Right atrium auricular region (tissue), 2 donors: ENCODE results near the gene C15orf61. TPM values are rescaled to one million over a fixed set of nuclear protein-coding genes. Genes with fewer than 3 reads are reported as not detected.

Source experiments
- DNase-seq: peaks from one replicate; pipeline ENCODE4 v3.0.0-alpha.2; 2019; ENCODE audit warnings: low spot score
- H3K27ac ChIP-seq, 2 donors: fragments of 200-600 bp; sonication (generic); 1 replicate in 1 of 2; 2 replicates in 1 of 2; pipeline ENCODE4 v1.5.1; 2016 to 2019
- H3K27me3 ChIP-seq, 2 donors: fragments of 200-600 bp; sonication (generic); one replicate each; pipeline versions ENCODE4 v1.5.1 to v1.6.0; 2017 to 2019
- H3K36me3 ChIP-seq: fragments of 200-600 bp; sonication (generic); one replicate; pipeline ENCODE4 v1.5.1; 2016
- H3K4me1 ChIP-seq, 2 donors: fragments of 200-600 bp; sonication (generic); one replicate each; pipeline versions ENCODE4 v1.5.1 to v1.6.0; 2017 to 2019
- H3K4me3 ChIP-seq, 2 donors: fragments of 200-600 bp; sonication (generic); 1 replicate in 1 of 2; 2 replicates in 1 of 2; pipeline ENCODE4 v1.5.1; 2017 to 2019; ENCODE audit warnings: mild to moderate bottlenecking in 1 of 2, moderate library complexity in 1 of 2
- H3K9me3 ChIP-seq, 2 donors: fragments of 200-600 bp; sonication (generic); one replicate each; pipeline ENCODE4 v1.5.1; 2019
- CTCF ChIP-seq, 2 donors: fragments of 200-600 bp; sonication (generic); IDR thresholded peaks; one replicate each; pipeline ENCODE4 v1.5.1; 2019; ENCODE audit warnings: antibody characterized with exemption in 2 of 2
- total RNA-seq, 2 donors: library from RNA; depleted of rRNA; stranded (reverse); fragments of >200 nt; gene quantifications; one replicate each; pipeline ENCODE4 v1.1.0, GENCODE V29; 2016

Gene C15orf61
- total RNA-seq, 2 donors from 2014 or later: 6.2 to 7.0 TPM

DNA sequence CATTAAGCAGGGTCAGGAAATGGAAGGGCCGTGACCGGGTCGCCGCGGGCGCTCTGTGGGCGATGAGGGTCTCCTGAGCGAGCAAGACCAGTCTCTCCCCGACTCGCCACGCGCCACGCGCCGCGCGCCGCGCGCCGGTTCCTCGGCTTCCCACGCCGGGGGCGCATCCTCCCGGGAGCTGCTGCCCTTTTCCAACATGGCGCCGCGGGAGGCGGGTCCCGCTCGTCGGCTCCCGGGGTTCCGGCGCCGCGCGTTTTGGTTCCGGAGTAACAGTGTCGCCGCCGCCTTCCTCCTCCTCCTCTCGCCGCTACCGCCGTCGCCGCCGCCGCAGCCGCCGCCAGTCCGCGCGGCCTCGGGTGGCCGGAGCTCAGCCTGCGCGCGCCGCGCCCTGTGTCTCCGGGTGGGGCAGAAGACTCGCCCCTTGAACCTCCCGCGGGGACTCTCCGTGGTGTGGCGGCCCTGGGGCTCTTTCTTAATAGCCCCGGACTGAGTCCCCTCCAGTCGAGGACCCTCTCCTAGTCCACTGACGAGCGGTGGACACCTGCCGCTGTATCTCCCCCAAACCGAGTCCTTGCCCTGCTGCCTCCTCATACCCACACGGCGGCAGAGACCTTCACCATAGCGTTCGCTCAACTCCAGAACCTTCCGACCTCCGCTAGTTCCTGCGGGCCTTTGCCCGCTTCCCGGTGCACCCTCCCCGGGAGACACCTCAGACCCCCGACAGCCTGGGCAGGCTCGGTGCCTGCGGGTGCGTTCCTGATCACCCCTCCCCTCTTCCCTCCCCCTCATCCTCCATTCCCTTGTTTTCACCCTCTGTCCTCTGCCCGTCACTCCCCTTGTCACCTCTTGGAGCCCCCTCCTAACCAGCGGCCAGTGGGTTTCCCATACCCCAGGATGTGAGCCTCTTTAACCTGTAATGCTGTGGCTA, 21.8 kb downstream of the C15orf61 start, which contains the start of gene MAP2K5:
TSS of gene MAP2K5 (plus strand) at position 284 of the 928 bp plus-strand sequence. CDS start at position 917, 633 bp downstream.
- peak; percentile 87 for DNase-seq
- Histone ChIP-seq H3K4me1 (peaks cover 0 to 27% of the 10 kb centered on the region in 2 donors), H3K27me3 (no peaks in the 10 kb centered on the region), H3K36me3 (no peaks in the 10 kb centered on the region), H3K4me3 (peak within 1 kb of the TSS; percentile 74 to 85), H3K9me3 (no peaks in the 10 kb centered on the region), H3K27ac (peak within 1 kb of the TSS; percentile 88)
- TF ChIP-seq CTCF (IDR thresholded peaks at IDR 0.05): no peak

DNA sequence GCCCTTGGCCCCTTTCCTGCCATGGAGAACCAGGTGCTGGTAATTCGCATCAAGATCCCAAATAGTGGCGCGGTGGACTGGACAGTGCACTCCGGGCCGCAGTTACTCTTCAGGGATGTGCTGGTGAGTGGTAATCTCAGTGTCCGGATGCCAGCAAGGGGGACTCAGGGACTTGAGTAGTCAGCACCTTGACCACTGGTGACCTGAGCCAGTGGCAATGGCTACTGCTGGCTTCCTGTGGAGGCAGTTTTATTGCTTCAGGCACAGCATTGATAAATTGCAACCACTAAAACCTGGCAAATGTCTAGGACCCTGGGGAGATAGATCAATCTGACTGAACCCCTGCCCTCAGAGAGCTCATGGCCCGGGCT, 22.4 kb downstream of the C15orf61 start:
- no peaks in the 10 kb centered on the region for H3K36me3 ChIP-seq
- no peak for DNase-seq
- no peaks in the 10 kb centered on the region for H3K9me3 ChIP-seq
- H3K27ac ChIP-seq: peak overlapping the region; percentile 88
- peak overlapping the region; percentile 74 to 85 for H3K4me3 ChIP-seq
- H3K4me1 ChIP-seq: peaks cover 0 to 28% of the 10 kb centered on the region in 2 donors
- TF ChIP-seq CTCF (IDR thresholded peaks at IDR 0.05): no peak
- no peaks in the 10 kb centered on the region for H3K27me3 ChIP-seq

GRCh38 chr15:67544475-67544874, 23.5 kb downstream of the C15orf61 start:
- H3K9me3 ChIP-seq: no peaks in the 10 kb centered on the region
- H3K27me3 ChIP-seq: no peaks in the 10 kb centered on the region
- no peak for TF ChIP-seq CTCF (IDR thresholded peaks at IDR 0.05)
- peaks cover 0 to 37% of the 10 kb centered on the region in 2 donors for H3K4me1 ChIP-seq
- H3K4me3 ChIP-seq: no peak overlapping the region
- no peaks in the 10 kb centered on the region for H3K36me3 ChIP-seq
- DNase-seq: no peak
- no peak overlapping the region for H3K27ac ChIP-seq

DNA sequence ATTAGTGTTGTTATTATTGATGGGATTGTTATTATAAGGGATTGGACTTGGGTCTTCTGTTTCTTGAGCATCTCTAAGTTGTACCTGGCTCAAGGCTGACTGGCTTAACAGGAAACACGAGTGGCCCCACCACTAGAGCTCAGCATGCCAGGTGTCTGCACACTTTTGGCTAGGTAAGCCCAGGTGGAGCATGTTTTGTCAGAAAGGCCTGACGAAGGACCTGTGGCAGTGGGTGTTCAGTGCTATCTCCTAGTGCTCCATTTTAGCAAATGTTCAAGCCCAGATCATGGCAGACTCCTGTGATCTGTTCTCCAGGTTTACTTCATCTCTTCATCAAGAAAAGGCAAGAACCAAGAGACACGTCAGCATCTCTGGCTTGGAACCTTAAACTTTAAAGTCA, 24.9 kb downstream of the C15orf61 start:
- Histone ChIP-seq H3K9me3 (no peaks in the 10 kb centered on the region), H3K36me3 (no peaks in the 10 kb centered on the region), H3K27ac (no peak overlapping the region), H3K4me1 (peaks cover 0 to 44% of the 10 kb centered on the region in 2 donors), H3K27me3 (no peaks in the 10 kb centered on the region), H3K4me3 (no peak overlapping the region)
- DNase-seq: no peak
- TF ChIP-seq CTCF (IDR thresholded peaks at IDR 0.05): no peak

- no peak for DNase-seq
- Histone ChIP-seq H3K4me1 (peaks cover 0 to 39% of the 10 kb centered on the region in 2 donors), H3K27me3 (no peaks in the 10 kb centered on the region), H3K36me3 (peaks cover 10% of the 10 kb centered on the region), H3K27ac (no peak overlapping the region), H3K4me3 (no peak overlapping the region), H3K9me3 (no peaks in the 10 kb centered on the region)
- no peak for TF ChIP-seq CTCF (IDR thresholded peaks at IDR 0.05)
Measured at GRCh38 chr15:67547064-67547463, 26.1 kb downstream of the C15orf61 start.
